ENCODE data around the gene MOB3B.

Gene MOB3B

DNA sequence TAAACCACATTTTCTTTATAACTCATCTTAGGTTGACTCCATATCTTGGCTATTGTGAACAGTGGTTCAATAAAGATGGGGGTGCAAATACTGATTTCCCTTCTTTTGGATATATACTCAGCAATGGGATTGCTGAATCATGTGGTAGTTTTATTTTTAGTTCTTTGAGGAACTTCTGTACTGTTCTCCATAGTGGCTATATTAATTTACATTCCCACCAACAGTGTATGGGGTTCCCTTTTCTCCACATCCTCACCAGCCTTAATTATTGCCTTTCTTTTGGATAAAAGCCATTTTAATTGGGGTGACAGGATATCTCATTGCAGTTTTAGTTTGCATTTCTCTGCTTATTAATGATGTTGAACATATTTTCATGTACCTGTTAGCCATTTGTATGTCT, 125.0 kb downstream of the MOB3B start:
- CTCF ChIA-PET: no interaction called here
- no peak overlapping the region for H3K4me3 ChIP-seq (ENCODE audit: low read depth, low read length)
- POLR2A ChIA-PET: no interaction called here
- no peak for DNase-seq (ENCODE audit: low read depth, low spot score)
- TF ChIP-seq, protein P1, sequence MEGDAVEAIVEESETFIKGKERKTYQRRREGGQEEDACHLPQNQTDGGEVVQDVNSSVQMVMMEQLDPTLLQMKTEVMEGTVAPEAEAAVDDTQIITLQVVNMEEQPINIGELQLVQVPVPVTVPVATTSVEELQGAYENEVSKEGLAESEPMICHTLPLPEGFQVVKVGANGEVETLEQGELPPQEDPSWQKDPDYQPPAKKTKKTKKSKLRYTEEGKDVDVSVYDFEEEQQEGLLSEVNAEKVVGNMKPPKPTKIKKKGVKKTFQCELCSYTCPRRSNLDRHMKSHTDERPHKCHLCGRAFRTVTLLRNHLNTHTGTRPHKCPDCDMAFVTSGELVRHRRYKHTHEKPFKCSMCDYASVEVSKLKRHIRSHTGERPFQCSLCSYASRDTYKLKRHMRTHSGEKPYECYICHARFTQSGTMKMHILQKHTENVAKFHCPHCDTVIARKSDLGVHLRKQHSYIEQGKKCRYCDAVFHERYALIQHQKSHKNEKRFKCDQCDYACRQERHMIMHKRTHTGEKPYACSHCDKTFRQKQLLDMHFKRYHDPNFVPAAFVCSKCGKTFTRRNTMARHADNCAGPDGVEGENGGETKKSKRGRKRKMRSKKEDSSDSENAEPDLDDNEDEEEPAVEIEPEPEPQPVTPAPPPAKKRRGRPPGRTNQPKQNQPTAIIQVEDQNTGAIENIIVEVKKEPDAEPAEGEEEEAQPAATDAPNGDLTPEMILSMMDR (IDR thresholded peaks at IDR 0.05; ENCODE audit: insufficient read depth, low read length, missing control alignments): no peak

DNA sequence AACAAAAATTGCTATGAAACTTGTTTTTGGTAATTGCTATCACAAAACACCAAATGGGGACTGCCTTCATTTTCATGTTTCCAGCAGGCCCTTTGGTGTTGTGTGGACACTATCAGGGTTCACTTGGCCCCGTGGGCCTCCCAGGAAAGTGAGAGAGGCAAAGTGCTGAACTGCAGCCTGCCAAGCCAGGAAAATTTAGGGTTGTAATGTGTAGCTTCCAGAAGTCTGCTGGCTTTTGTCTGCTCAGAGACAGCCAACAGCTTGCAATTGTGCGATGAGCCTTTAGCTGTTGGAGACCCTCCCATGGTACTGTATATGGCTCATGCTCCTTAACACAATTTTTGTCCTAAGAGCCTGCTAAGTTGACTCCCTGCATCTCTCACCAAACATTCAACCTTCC, 127.0 kb downstream of the MOB3B start:
- TF ChIP-seq, protein P1 (IDR thresholded peaks at IDR 0.05; ENCODE audit: insufficient read depth, low read length, missing control alignments): no peak
- ChIA-PET CTCF (no interaction called here), POLR2A (no interaction called here)
- DNase-seq (ENCODE audit: low read depth, low spot score): no peak
- H3K4me3 ChIP-seq (ENCODE audit: low read depth, low read length): no peak overlapping the region

DNA sequence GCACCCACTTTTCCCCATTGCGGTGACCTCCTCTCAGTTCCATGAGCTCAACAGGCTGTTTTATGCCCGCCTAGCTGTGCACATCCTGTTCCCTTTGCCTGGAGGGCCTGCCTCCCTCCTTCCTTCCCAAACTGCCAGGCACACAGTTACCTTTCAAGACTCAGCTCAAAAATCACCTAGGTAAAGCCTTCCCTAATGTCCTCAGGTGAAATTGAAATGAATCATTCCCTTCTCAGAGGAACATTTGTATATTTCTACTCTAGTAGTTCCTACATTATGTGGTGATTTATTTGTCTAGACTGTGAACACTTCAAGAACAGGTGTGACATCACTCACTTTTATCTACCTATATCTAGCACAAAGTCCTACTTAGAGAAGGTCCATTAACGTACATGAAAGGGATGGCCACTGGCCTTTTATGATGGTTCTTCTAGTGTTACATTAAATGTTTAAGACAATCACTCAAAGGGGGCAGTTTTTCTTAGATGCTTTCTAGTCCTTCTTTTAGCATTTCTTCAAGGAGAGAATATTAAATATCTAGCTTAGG, 129.2 kb downstream of the MOB3B start:
- TF ChIP-seq, protein P1 (IDR thresholded peaks at IDR 0.05; ENCODE audit: insufficient read depth, low read length, missing control alignments): no peak
- ChIA-PET CTCF (no interaction called here), POLR2A (no interaction called here)
- no peak for DNase-seq (ENCODE audit: low read depth, low spot score)
- no peak overlapping the region for H3K4me3 ChIP-seq (ENCODE audit: low read depth, low read length)

DNA sequence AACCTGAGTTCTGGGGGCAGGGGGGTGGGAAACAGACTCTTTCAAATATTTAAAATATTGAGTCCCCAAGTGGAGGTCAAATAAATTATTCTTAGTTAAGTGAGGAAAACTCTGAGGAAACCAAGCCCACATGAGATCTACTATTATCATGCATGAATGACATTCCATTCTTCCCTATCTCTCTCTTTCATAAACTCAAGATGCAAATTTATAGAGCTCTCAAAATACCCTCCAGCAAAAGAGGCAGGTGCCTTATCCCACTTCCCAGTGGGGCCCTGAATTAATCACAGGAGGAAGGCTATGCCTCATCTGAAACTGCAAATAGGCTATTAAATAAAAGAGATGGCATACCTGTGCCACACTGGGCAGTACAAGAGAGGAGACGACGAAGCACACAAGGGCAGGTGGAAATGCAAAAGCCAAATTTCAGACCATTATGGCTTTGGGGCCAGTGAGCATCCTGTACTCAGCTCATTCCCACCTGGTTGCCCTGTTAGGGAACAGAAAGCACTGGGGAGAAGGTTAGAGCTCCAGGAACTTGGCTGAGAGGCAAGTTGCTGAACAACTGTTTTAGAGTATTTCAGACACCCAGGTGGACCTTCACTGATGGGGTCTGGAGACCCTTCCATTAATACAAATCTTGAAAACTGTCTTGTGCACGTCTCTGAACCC, 130.5 kb downstream of the MOB3B start:
- TF ChIP-seq, protein P1 (IDR thresholded peaks at IDR 0.05; ENCODE audit: insufficient read depth, low read length, missing control alignments): no peak
- POLR2A ChIA-PET: no interaction called here
- CTCF ChIA-PET: no interaction called here

DNA sequence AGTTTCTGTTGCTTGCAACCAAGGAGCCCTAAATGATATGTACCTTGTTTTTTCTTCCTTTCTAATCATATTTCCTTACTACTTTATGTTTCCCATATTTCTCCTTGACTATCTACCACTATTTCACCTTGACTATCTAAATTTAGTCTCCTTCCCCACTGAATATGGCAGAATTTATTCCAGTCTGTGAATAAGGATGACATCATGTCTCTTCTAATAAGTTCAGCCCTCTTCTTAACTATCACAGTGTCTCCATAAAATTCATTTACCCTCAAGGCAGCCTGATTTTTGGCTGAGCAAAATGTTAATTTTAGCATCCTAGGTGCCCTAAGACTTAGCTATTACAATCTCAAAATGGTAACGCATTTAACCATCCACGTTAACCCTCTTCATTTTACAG, 133.1 kb downstream of the MOB3B start:
- no peak overlapping the region for H3K4me3 ChIP-seq (ENCODE audit: low read depth, low read length)
- no peak for DNase-seq (ENCODE audit: low read depth, low spot score)
- TF ChIP-seq, protein P1 (IDR thresholded peaks at IDR 0.05; ENCODE audit: insufficient read depth, low read length, missing control alignments): no peak
- POLR2A ChIA-PET: no interaction called here
- CTCF ChIA-PET: no interaction called here

More for the DNA sequence above, 130.5 kb downstream of the MOB3B start:
- DNase-seq (ENCODE audit: low read depth, low spot score): no peak
- no peak overlapping the region for H3K4me3 ChIP-seq (ENCODE audit: low read depth, low read length)

DNA sequence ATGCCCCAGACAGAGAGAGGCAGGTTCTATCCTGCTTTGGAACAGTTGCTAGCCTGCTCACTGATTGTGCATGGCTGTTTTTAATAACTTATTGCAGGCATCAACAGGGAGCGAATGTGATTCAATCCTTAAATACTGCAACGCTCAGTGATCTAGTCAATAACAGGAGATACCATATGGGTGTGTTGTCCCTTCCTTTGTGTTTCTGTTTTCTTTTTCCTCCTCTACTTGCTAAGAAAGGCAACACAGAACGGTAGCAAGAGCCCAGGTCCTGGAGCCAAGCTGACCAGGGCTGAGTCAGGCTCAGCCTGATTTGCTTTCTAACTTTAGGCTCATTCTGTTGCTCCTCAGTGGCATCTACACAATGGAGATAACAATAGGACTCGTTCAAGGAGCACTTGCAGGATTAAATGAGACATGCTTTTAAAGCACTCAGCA, 134.1 kb downstream of the MOB3B start:
- TF ChIP-seq, protein P1 (IDR thresholded peaks at IDR 0.05; ENCODE audit: insufficient read depth, low read length, missing control alignments): no peak
- DNase-seq (ENCODE audit: low read depth, low spot score): no peak
- no peak overlapping the region for H3K4me3 ChIP-seq (ENCODE audit: low read depth, low read length)
- ChIA-PET POLR2A (no interaction called here), CTCF (no interaction called here)

Measured in AG04449 (cell line).